Large intestine (tissue), 3 donors: ENCODE data around the gene FAM228B. TPM values are rescaled to one million over a fixed set of nuclear protein-coding genes. Genes with fewer than 3 reads are reported as not detected.
"Not testable (repeated sequence)": the region's sequence is repeated elsewhere in the genome, so short reads cannot be mapped to it uniquely, and the experiment has no call there.

Source experiments
- DNase-seq, 2 donors: peaks; one replicate each; pipeline versions ENCODE4 v3.0.0 to v3.0.0-alpha.2; 2013
- H3K27ac ChIP-seq: one replicate; pipeline ENCODE4 v1.5.1; 2013; ENCODE audit warnings: low read length
- H3K27me3 ChIP-seq: 2 replicates; pipeline ENCODE4 v1.6.1; 2013; ENCODE audit warnings: low read length; ENCODE audit not compliant: control insufficient read depth, insufficient read depth
- H3K36me3 ChIP-seq: 2 replicates; pipeline ENCODE4 v1.6.1; 2013; ENCODE audit warnings: low read length; ENCODE audit not compliant: control insufficient read depth, insufficient read depth
- H3K4me1 ChIP-seq: one replicate; pipeline ENCODE4 v1.6.1; 2013; ENCODE audit warnings: low read length; ENCODE audit not compliant: control insufficient read depth, insufficient read depth
- H3K4me3 ChIP-seq: one replicate; pipeline ENCODE4 v1.5.1; 2013; ENCODE audit warnings: low read length
- H3K9me3 ChIP-seq: one replicate; pipeline ENCODE4 v1.6.1; 2013; ENCODE audit warnings: mild to moderate bottlenecking, low read depth, low read length, moderate library complexity; ENCODE audit not compliant: control insufficient read depth
- WGBS: methylation state at CpG from one replicate; pipeline ENCODE4 v1.1.5; 2013; ENCODE audit warnings: low lambda C conversion rate; ENCODE audit not compliant: insufficient coverage; 5-methylcytosine and 5-hydroxymethylcytosine counted together
- polyA plus RNA-seq: library from polyadenylated mRNA; unstranded; fragments of 120-200 nt; gene quantifications from one replicate; pipeline ENCODE4 v1.2.1, GENCODE V29; 2013

FAM228B gene
- polyA plus RNA-seq, 1 donor, result 14.1 TPM

GRCh38 chr2:24121066-24121465 lies 2.2 kb upstream of the FAM228B start:
- Histone ChIP-seq H3K36me3 (no peaks in the 10 kb centered on the region), H3K4me1 (no peaks in the 10 kb centered on the region), H3K9me3 (no peaks in the 10 kb centered on the region), H3K27me3 (no peaks in the 10 kb centered on the region), H3K27ac (no peak overlapping the region), H3K4me3 (no peak overlapping the region)
- 100% methylated on average over 2 of the region's 5 CpGs for WGBS
- peak in 1 of 2 donors; percentile 4 for DNase-seq

- no peak overlapping the region for H3K4me3 ChIP-seq
- no peaks in the 10 kb centered on the region for H3K4me1 ChIP-seq
- H3K27me3 ChIP-seq, result no peaks in the 10 kb centered on the region
- no CpG with 5 or more reads among the region's 4 CpGs for WGBS
- H3K36me3 ChIP-seq, result no peaks in the 10 kb centered on the region
- H3K27ac ChIP-seq, result no peak overlapping the region
- no peaks in the 10 kb centered on the region for H3K9me3 ChIP-seq
- no peak for DNase-seq
These were observed 1.8 kb upstream of the FAM228B start for GRCh38 chr2:24121469-24121868.

- peak; percentile 17 to 19 for DNase-seq
- Histone ChIP-seq H3K4me1 (no peaks in the 10 kb centered on the region), H3K27ac (peak overlapping the region; percentile 80), H3K36me3 (no peaks in the 10 kb centered on the region), H3K27me3 (no peaks in the 10 kb centered on the region), H3K9me3 (no peaks in the 10 kb centered on the region), H3K4me3 (peak overlapping the region; percentile 87)
- WGBS, result 29% methylated on average over 1 of the region's 15 CpGs
These were observed 689 bp upstream of the FAM228B start for GRCh38 chr2:24122366-24123194.

GRCh38 chr2:24123922-24124580 lies 782 bp downstream of the FAM228B start:
- H3K27me3 ChIP-seq, result no peaks in the 10 kb centered on the region
- H3K27ac ChIP-seq, result peak overlapping the region; percentile 89
- H3K9me3 ChIP-seq, result no peaks in the 10 kb centered on the region
- DNase-seq, result no peak
- H3K36me3 ChIP-seq, result no peaks in the 10 kb centered on the region
- WGBS, result 83% methylated on average over 2 of the region's 9 CpGs
- no peaks in the 10 kb centered on the region for H3K4me1 ChIP-seq
- peak overlapping the region; percentile 87 for H3K4me3 ChIP-seq

- DNase-seq, result no peak
These were observed 2.7 kb downstream of the FAM228B start for GRCh38 chr2:24125956-24126355.

GRCh38 chr2:24132543-24132942 lies 9.3 kb downstream of the FAM228B start:
- no peak for DNase-seq
- H3K4me3 ChIP-seq, result no peak overlapping the region
- no peak overlapping the region for H3K27ac ChIP-seq
- peaks cover 8% of the 10 kb centered on the region for H3K9me3 ChIP-seq
- no peaks in the 10 kb centered on the region for H3K27me3 ChIP-seq
- no peaks in the 10 kb centered on the region for H3K36me3 ChIP-seq
- no peaks in the 10 kb centered on the region for H3K4me1 ChIP-seq
- WGBS, result 100% methylated on average over 2 of the region's 3 CpGs

More at GRCh38 chr2:24125956-24126355, 2.7 kb downstream of the FAM228B start:
- H3K27me3 ChIP-seq, result no peaks in the 10 kb centered on the region
- WGBS, result no CpG with 5 or more reads among the region's 1 CpG
- H3K4me3 ChIP-seq, result no peak overlapping the region
- no peaks in the 10 kb centered on the region for H3K9me3 ChIP-seq
- H3K27ac ChIP-seq, result no peak overlapping the region
- H3K36me3 ChIP-seq, result no peaks in the 10 kb centered on the region
- no peaks in the 10 kb centered on the region for H3K4me1 ChIP-seq

GRCh38 chr2:24140305-24140704 lies 17.0 kb downstream of the FAM228B start:
- not testable (repeated sequence) for DNase-seq, H3K27ac ChIP-seq, H3K4me3 ChIP-seq, H3K36me3 ChIP-seq, H3K27me3 ChIP-seq, H3K4me1 ChIP-seq, H3K9me3 ChIP-seq
- WGBS, result no CpG with 5 or more reads among the region's 5 CpGs

GRCh38 chr2:24147364-24147763 lies 24.1 kb downstream of the FAM228B start:
- Histone ChIP-seq H3K36me3 (peaks cover 8% of the 10 kb centered on the region), H3K9me3 (peaks cover 11% of the 10 kb centered on the region), H3K4me1 (peaks cover 2% of the 10 kb centered on the region), H3K4me3 (no peak overlapping the region), H3K27ac (no peak overlapping the region), H3K27me3 (no peaks in the 10 kb centered on the region)
- DNase-seq, result no peak

GRCh38 chr2:24152413-24153197 lies 29.3 kb downstream of the FAM228B start:
- no peak overlapping the region for H3K27ac ChIP-seq
- peaks cover 4% of the 10 kb centered on the region for H3K9me3 ChIP-seq
- H3K27me3 ChIP-seq, result no peaks in the 10 kb centered on the region
- peaks cover 2% of the 10 kb centered on the region for H3K36me3 ChIP-seq
- peak in 1 of 2 donors; percentile 38 for DNase-seq
- H3K4me1 ChIP-seq, result peaks cover 14% of the 10 kb centered on the region
- no peak overlapping the region for H3K4me3 ChIP-seq
- WGBS, result no CpG with 5 or more reads among the region's 5 CpGs

- no peak overlapping the region for H3K27ac ChIP-seq
- peak; percentile 42 to 69 for DNase-seq
- WGBS, result no CpG with 5 or more reads among the region's 4 CpGs
These were observed 30.2 kb downstream of the FAM228B start for GRCh38 chr2:24153478-24153877.

More at GRCh38 chr2:24153478-24153877, 30.2 kb downstream of the FAM228B start:
- peaks cover 14% of the 10 kb centered on the region for H3K4me1 ChIP-seq
- H3K27me3 ChIP-seq, result no peaks in the 10 kb centered on the region
- no peak overlapping the region for H3K4me3 ChIP-seq
- H3K36me3 ChIP-seq, result peaks cover 2% of the 10 kb centered on the region
- H3K9me3 ChIP-seq, result no peaks in the 10 kb centered on the region
